SK-N-SH (cell line): Measurements from ENCODE around the gene FAM9A.
"Not testable (repeated sequence)": the region's sequence is repeated elsewhere in the genome, so short reads cannot be mapped to it uniquely, and the experiment has no call there.

Experiments
- ELF1 ChIP-seq: IDR thresholded peaks from 2 replicates; pipeline ENCODE4 v1.4.0; 2012
- EP300 ChIP-seq, 2 experiments: IDR thresholded peaks; 2 replicates each; pipeline versions ENCODE4 v1.4.0 to v1.6.1; 2012; ENCODE audit warnings: borderline replicate concordance in 1 of 2, low read depth in 1 of 2, low read length in 1 of 2
- GATA2 ChIP-seq: sonication (generic); formaldehyde crosslinking; IDR thresholded peaks from 2 replicates; pipeline ENCODE4 v1.5.0; 2020; ENCODE audit warnings: mild to moderate bottlenecking, missing genetic modification reagents
- NRF1 ChIP-seq: IDR thresholded peaks from 2 replicates; pipeline ENCODE4 v1.6.1; 2012; ENCODE audit warnings: low read depth, mild to moderate bottlenecking, low read length
- POLR2AphosphoS5 ChIP-seq: IDR thresholded peaks from 2 replicates; pipeline ENCODE4 v1.6.1; 2012; ENCODE audit warnings: low read depth, low read length
- TAF1 ChIP-seq: IDR thresholded peaks from 2 replicates; pipeline ENCODE4 v1.6.1; 2012; ENCODE audit warnings: low read depth, mild to moderate bottlenecking, low read length, moderate library complexity, borderline replicate concordance
- TEAD4 ChIP-seq: IDR thresholded peaks from 2 replicates; pipeline ENCODE4 v1.4.0; 2012; ENCODE audit warnings: mild to moderate bottlenecking, borderline replicate concordance; ENCODE audit not compliant: insufficient read depth
- YY1 ChIP-seq: IDR thresholded peaks from 2 replicates; pipeline ENCODE4 v1.4.0; 2012; ENCODE audit warnings: low read depth, mild to moderate bottlenecking
- TF ChIP-seq, protein P1 (sequence below): fragments of 200-600 bp; sonication (generic); IDR thresholded peaks from 2 replicates; pipeline ENCODE4 v1.6.1; 2017; ENCODE audit warnings: antibody characterized with exemption, mild to moderate bottlenecking, moderate library complexity
- TF ChIP-seq, protein P2 (sequence below): IDR thresholded peaks from 2 replicates; pipeline ENCODE4; 2012
- TF ChIP-seq, protein P3 (sequence below): fragments of 150-350 bp; IDR thresholded peaks from 2 replicates; pipeline ENCODE4 v1.6.1; 2017; ENCODE audit warnings: antibody characterized with exemption, low read length, low read depth, borderline replicate concordance
- TF ChIP-seq, protein P4 (sequence below): IDR thresholded peaks from 2 replicates; pipeline ENCODE4 v1.4.0; 2012; ENCODE audit warnings: low read depth, borderline replicate concordance
- TF ChIP-seq, protein P5 (sequence below): IDR thresholded peaks from 2 replicates; pipeline ENCODE4 v1.6.1; 2012; ENCODE audit warnings: mild to moderate bottlenecking, low read depth, low read length, moderate library complexity

DNA sequence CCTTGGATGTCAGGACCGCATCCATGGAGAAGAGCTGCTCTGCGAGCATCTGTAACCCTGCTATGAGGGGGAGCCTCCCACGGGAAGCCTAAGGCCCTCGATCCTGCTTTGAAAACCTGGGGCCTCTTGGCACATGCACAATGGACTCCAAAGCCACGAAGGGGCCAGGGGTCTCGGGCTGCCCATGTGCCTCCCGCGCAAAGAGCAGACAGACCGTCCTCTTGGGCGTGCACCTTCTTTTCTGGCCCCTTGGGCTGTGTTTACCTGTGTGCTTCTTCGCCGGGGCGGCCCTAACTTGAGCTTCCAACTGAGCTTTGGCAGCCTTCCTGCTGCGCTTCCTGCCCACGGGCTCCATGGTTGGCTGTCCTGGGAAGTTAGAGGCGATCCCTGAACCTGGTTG is 2.5 kb downstream of the FAM9A start:
- TF ChIP-seq, protein P1, sequence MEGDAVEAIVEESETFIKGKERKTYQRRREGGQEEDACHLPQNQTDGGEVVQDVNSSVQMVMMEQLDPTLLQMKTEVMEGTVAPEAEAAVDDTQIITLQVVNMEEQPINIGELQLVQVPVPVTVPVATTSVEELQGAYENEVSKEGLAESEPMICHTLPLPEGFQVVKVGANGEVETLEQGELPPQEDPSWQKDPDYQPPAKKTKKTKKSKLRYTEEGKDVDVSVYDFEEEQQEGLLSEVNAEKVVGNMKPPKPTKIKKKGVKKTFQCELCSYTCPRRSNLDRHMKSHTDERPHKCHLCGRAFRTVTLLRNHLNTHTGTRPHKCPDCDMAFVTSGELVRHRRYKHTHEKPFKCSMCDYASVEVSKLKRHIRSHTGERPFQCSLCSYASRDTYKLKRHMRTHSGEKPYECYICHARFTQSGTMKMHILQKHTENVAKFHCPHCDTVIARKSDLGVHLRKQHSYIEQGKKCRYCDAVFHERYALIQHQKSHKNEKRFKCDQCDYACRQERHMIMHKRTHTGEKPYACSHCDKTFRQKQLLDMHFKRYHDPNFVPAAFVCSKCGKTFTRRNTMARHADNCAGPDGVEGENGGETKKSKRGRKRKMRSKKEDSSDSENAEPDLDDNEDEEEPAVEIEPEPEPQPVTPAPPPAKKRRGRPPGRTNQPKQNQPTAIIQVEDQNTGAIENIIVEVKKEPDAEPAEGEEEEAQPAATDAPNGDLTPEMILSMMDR: not testable (repeated sequence)
- not testable (repeated sequence) for TF ChIP-seq TEAD4; TAF1; EP300 (IDR thresholded peaks at IDR 0.05; ENCODE audit: borderline replicate concordance in 1 of 2, low read depth in 1 of 2, low read length in 1 of 2); ELF1; POLR2AphosphoS5; YY1; GATA2 (CRISPR knock-in tag); NRF1
- TF ChIP-seq, protein P2, sequence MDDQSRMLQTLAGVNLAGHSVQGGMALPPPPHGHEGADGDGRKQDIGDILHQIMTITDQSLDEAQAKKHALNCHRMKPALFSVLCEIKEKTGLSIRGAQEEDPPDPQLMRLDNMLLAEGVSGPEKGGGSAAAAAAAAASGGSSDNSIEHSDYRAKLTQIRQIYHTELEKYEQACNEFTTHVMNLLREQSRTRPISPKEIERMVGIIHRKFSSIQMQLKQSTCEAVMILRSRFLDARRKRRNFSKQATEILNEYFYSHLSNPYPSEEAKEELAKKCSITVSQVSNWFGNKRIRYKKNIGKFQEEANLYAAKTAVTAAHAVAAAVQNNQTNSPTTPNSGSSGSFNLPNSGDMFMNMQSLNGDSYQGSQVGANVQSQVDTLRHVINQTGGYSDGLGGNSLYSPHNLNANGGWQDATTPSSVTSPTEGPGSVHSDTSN: not testable (repeated sequence)
- TF ChIP-seq, protein P3, sequence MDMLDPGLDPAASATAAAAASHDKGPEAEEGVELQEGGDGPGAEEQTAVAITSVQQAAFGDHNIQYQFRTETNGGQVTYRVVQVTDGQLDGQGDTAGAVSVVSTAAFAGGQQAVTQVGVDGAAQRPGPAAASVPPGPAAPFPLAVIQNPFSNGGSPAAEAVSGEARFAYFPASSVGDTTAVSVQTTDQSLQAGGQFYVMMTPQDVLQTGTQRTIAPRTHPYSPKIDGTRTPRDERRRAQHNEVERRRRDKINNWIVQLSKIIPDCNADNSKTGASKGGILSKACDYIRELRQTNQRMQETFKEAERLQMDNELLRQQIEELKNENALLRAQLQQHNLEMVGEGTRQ: not testable (repeated sequence)
- TF ChIP-seq, protein P4, sequence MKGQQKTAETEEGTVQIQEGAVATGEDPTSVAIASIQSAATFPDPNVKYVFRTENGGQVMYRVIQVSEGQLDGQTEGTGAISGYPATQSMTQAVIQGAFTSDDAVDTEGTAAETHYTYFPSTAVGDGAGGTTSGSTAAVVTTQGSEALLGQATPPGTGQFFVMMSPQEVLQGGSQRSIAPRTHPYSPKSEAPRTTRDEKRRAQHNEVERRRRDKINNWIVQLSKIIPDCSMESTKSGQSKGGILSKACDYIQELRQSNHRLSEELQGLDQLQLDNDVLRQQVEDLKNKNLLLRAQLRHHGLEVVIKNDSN: not testable (repeated sequence)
- TF ChIP-seq, protein P5, sequence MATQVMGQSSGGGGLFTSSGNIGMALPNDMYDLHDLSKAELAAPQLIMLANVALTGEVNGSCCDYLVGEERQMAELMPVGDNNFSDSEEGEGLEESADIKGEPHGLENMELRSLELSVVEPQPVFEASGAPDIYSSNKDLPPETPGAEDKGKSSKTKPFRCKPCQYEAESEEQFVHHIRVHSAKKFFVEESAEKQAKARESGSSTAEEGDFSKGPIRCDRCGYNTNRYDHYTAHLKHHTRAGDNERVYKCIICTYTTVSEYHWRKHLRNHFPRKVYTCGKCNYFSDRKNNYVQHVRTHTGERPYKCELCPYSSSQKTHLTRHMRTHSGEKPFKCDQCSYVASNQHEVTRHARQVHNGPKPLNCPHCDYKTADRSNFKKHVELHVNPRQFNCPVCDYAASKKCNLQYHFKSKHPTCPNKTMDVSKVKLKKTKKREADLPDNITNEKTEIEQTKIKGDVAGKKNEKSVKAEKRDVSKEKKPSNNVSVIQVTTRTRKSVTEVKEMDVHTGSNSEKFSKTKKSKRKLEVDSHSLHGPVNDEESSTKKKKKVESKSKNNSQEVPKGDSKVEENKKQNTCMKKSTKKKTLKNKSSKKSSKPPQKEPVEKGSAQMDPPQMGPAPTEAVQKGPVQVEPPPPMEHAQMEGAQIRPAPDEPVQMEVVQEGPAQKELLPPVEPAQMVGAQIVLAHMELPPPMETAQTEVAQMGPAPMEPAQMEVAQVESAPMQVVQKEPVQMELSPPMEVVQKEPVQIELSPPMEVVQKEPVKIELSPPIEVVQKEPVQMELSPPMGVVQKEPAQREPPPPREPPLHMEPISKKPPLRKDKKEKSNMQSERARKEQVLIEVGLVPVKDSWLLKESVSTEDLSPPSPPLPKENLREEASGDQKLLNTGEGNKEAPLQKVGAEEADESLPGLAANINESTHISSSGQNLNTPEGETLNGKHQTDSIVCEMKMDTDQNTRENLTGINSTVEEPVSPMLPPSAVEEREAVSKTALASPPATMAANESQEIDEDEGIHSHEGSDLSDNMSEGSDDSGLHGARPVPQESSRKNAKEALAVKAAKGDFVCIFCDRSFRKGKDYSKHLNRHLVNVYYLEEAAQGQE: not testable (repeated sequence)
